Spleen (tissue), 11 donors: Measurements from ENCODE around the gene RSPH9. TPM values are rescaled to one million over a fixed set of nuclear protein-coding genes. Genes with fewer than 3 reads are reported as not detected.

ENCODE experiments used
- DNase-seq: peaks from one replicate; pipeline ENCODE4 v3.0.0-alpha.2; 2020
- H3K27ac ChIP-seq, 8 donors: fragments of 200-600 bp; sonication (generic) in 7 of 8; 1 replicate in 4 of 8; 2 replicates in 4 of 8; pipeline versions ENCODE4 v1.5.0 to v1.8.0; 2016 to 2021; ENCODE audit warnings: inconsistent platforms in 4 of 8, mild to moderate bottlenecking in 4 of 8, moderate library complexity in 1 of 8
- H3K27me3 ChIP-seq, 7 donors: fragments of 200-600 bp; sonication (generic) in 6 of 7; replicated peaks in 1 of 7; 1 replicate in 4 of 7; 2 replicates in 3 of 7; pipeline versions ENCODE4 v1.5.0 to v1.8.0; 2016 to 2021; ENCODE audit warnings: inconsistent platforms in 3 of 7, mild to moderate bottlenecking in 1 of 7
- H3K36me3 ChIP-seq, 6 donors: fragments of 200-600 bp; sonication (generic) in 5 of 6; 1 replicate in 4 of 6; 2 replicates in 2 of 6; pipeline versions ENCODE4 v1.5.0 to v1.8.0; 2016 to 2021; ENCODE audit warnings: inconsistent platforms in 2 of 6
- H3K4me1 ChIP-seq, 6 donors: fragments of 200-600 bp; sonication (generic) in 5 of 6; 1 replicate in 3 of 6; 2 replicates in 3 of 6; pipeline versions ENCODE4 v1.5.0 to v1.8.0; 2016 to 2021; ENCODE audit warnings: inconsistent platforms in 3 of 6
- H3K4me3 ChIP-seq, 8 donors: fragments of 200-600 bp; sonication (generic) in 7 of 8; 1 replicate in 4 of 8; 2 replicates in 4 of 8; pipeline versions ENCODE4 v1.5.0 to v1.8.0; 2016 to 2021; ENCODE audit warnings: inconsistent platforms in 4 of 8, mild to moderate bottlenecking in 4 of 8, moderate library complexity in 2 of 8
- H3K9me3 ChIP-seq, 8 donors: fragments of 200-600 bp; sonication (generic) in 7 of 8; 1 replicate in 4 of 8; 2 replicates in 4 of 8; pipeline versions ENCODE4 v1.5.0 to v1.8.0; 2016 to 2021; ENCODE audit warnings: inconsistent platforms in 4 of 8
- CTCF ChIP-seq, 11 experiments: fragments of 200-600 bp in 7 of 11; fragments of 450-650 bp in 4 of 11; sonication (generic) in 4 of 11; IDR thresholded peaks in 8 of 11; conservative IDR thresholded peaks in 3 of 11; 1 replicate in 7 of 11; 2 replicates in 4 of 11; pipeline versions ENCODE4 v1.4.0 to v1.8.0; 2016 to 2021; ENCODE audit warnings: antibody characterized with exemption in 11 of 11, inconsistent platforms in 4 of 11, mild to moderate bottlenecking in 1 of 11
- POLR2A ChIP-seq, 3 donors: fragments of 450-650 bp; IDR thresholded peaks; one replicate each; pipeline ENCODE4 v1.5.1; 2017; ENCODE audit warnings: antibody characterized with exemption in 3 of 3, mild to moderate bottlenecking in 1 of 3
- POLR2AphosphoS5 ChIP-seq, 3 donors: sonication (generic); formaldehyde crosslinking; IDR thresholded peaks; one replicate each; pipeline ENCODE4 v1.5.1; 2017; ENCODE audit warnings: antibody characterized with exemption in 3 of 3
- WGBS, 5 donors: extraction: QIAGEN DNeasy Blood & Tissue Kit in 3 of 5; methylation state at CpG; one replicate each; pipeline versions ENCODE4 v1.1.5 to v1.1.7; 2013 to 2018; 5-methylcytosine and 5-hydroxymethylcytosine counted together
- intact Hi-C: fragments of 100-400 bp; cut with DNase I; formaldehyde crosslinking; loops from one replicate; pipeline ENCODE4 v1.15.0; 2023; ENCODE audit warnings: low total_unique reads
- polyA plus RNA-seq, 3 donors: library from polyadenylated mRNA; stranded (reverse); fragments of 200-250 nt; gene quantifications; one replicate each; pipeline ENCODE4 v1.2.1, GENCODE V29; 2013
- total RNA-seq, 7 donors: library from RNA; depleted of rRNA in 3 of 7; stranded (reverse); fragments of >200 nt in 3 of 7; fragmentation: NEBNext Ultra II Directional in 4 of 7; extraction: Animal tissue kit (Norgen Biotek cat#: 25700) in 4 of 7; gene quantifications; one replicate each; pipeline versions ENCODE4 v1.1.0 to v1.2.1, GENCODE V29; 2016 to 2021
- donor health status: healthy with polysubstance abuse.
- donor health status: DM: no; HTN: no; CAD: no; lungs with moderate emphysema.
- donor health status: DM: no; HTN: no; CAD: no.
- donor health status: Bipolar disorder and iron deficiency.
- donor health status: healthy.
- donor health status: DM: no; HTN: no; CAD: no.
- donor health status: DM: yes; HTN: yes; CAD: no.

RSPH9 gene
- total and polyA plus RNA-seq, 10 donors: 0.17 to 0.63 (median 0.20) TPM; not detected in 3

GRCh38 chr6:43713643-43714310 is 68.9 kb downstream of the RSPH9 start:
- peak overlapping the region in 7 of 8 donors; percentile 16 to 79 (median 65) for H3K27ac ChIP-seq
- TF ChIP-seq POLR2AphosphoS5 (IDR thresholded peaks at IDR 0.05) (no peak), POLR2A (IDR thresholded peaks at IDR 0.05) (no peak), CTCF (IDR thresholded peaks at IDR 0.05 in 8 of 11, conservative IDR thresholded peaks at IDR 0.05 in 3 of 11) (no peak)
- no peaks in the 10 kb centered on the region for H3K36me3 ChIP-seq
- intact Hi-C loops: no loop called here
- H3K9me3 ChIP-seq: no peaks in the 10 kb centered on the region
- no peak for DNase-seq
- 75 to 81% (median 77%) methylated on average over 13 of the region's 13 CpGs for WGBS, 5 donors
- H3K27me3 ChIP-seq: no peaks in the 10 kb centered on the region
- H3K4me1 ChIP-seq: peaks cover 0 to 53% (median 29%) of the 10 kb centered on the region in 6 donors
- peak overlapping the region in 1 of 8 donors; percentile 25 for H3K4me3 ChIP-seq

- Histone ChIP-seq H3K27me3 (peaks cover 0 to 4% (median 0%) of the 10 kb centered on the region in 7 donors), H3K9me3 (no peaks in the 10 kb centered on the region), H3K4me1 (peaks cover 0 to 46% (median 28%) of the 10 kb centered on the region in 6 donors), H3K4me3 (peak overlapping the region in 1 of 8 donors; percentile 25), H3K27ac (peak overlapping the region in 7 of 8 donors; percentile 16 to 79 (median 65)), H3K36me3 (no peaks in the 10 kb centered on the region)
- intact Hi-C loops: no loop called here
- no peak for TF ChIP-seq POLR2A (IDR thresholded peaks at IDR 0.05)
- peak in 2 of 3 donors; percentile 15 to 59 for TF ChIP-seq POLR2AphosphoS5 (IDR thresholded peaks at IDR 0.05)
- no peak for DNase-seq
- 53 to 63% (median 60%) methylated on average over 7 to 9 of the region's 9 CpGs for WGBS, 5 donors
Observed at GRCh38 chr6:43714311-43715055, 69.6 kb downstream of the RSPH9 start.

- H3K4me1 ChIP-seq: peaks cover 0 to 41% (median 27%) of the 10 kb centered on the region in 6 donors
- intact Hi-C loops: no loop called here
- H3K36me3 ChIP-seq: no peaks in the 10 kb centered on the region
- DNase-seq: peak; percentile 87
- H3K9me3 ChIP-seq: no peaks in the 10 kb centered on the region
- peak overlapping the region in 1 of 8 donors; percentile 25 for H3K4me3 ChIP-seq
- H3K27ac ChIP-seq: peak overlapping the region in 7 of 8 donors; percentile 24 to 79 (median 65)
- TF ChIP-seq POLR2A (IDR thresholded peaks at IDR 0.05) (no peak), CTCF (IDR thresholded peaks at IDR 0.05 in 8 of 11, conservative IDR thresholded peaks at IDR 0.05 in 3 of 11) (no peak), POLR2AphosphoS5 (IDR thresholded peaks at IDR 0.05) (no peak)
- H3K27me3 ChIP-seq: peaks cover 0 to 12% (median 0%) of the 10 kb centered on the region in 7 donors
- 61 to 71% (median 68%) methylated on average over 5 of the region's 5 CpGs for WGBS, 5 donors
Observed at GRCh38 chr6:43715056-43715788, 70.4 kb downstream of the RSPH9 start.

GRCh38 chr6:43716099-43716498 is 71.3 kb downstream of the RSPH9 start:
- Histone ChIP-seq H3K4me3 (no peak overlapping the region), H3K27ac (peak overlapping the region in 7 of 8 donors; percentile 3 to 79 (median 65)), H3K4me1 (peaks cover 0 to 41% (median 27%) of the 10 kb centered on the region in 6 donors), H3K36me3 (no peaks in the 10 kb centered on the region), H3K27me3 (peaks cover 0 to 14% (median 0%) of the 10 kb centered on the region in 7 donors), H3K9me3 (no peaks in the 10 kb centered on the region)
- 48 to 62% (median 57%) methylated on average over 7 to 9 of the region's 9 CpGs for WGBS, 5 donors
- TF ChIP-seq POLR2AphosphoS5 (IDR thresholded peaks at IDR 0.05) (peak; percentile 30 to 68 (median 67)), POLR2A (IDR thresholded peaks at IDR 0.05) (no peak)
- intact Hi-C loops: no loop called here
- DNase-seq: no peak
